Neural cell (in vitro differentiated cells): ENCODE results near the gene WDR91. TPM values are rescaled to one million over a fixed set of nuclear protein-coding genes. Genes with fewer than 3 reads are reported as not detected.

ENCODE experiments used
- H2AFZ ChIP-seq: fragments of 200-600, 300-800 bp; sonication (generic), shearing (Covaris generic); 2 replicates; pipeline ENCODE4 v1.6.0; 2014; ENCODE audit warnings: low read depth, mild to moderate bottlenecking, antibody characterized with exemption, low read length, moderate library complexity
- H3F3A ChIP-seq: fragments of 200-600 bp; shearing (Covaris generic); 2 replicates; pipeline ENCODE4 v1.6.1; 2016; ENCODE audit warnings: mild to moderate bottlenecking, moderate library complexity, mixed read lengths, antibody characterized with exemption, low read length; ENCODE audit not compliant: insufficient read depth, poor library complexity, severe bottlenecking
- H3K27ac ChIP-seq: fragments of 200-600, 300-800 bp; sonication (generic), shearing (Covaris generic); 2 replicates; pipeline ENCODE4 v1.5.1; 2014; ENCODE audit warnings: mild to moderate bottlenecking, low read length, moderate library complexity
- H3K27me3 ChIP-seq: fragments of 300-800, 200-600 bp; sonication (generic), shearing (Covaris generic); 2 replicates; pipeline ENCODE4 v1.6.0; 2014; ENCODE audit warnings: mild to moderate bottlenecking, low read depth, low read length, moderate library complexity; ENCODE audit not compliant: insufficient read depth
- H3K36me3 ChIP-seq: fragments of 300-800, 200-600 bp; sonication (generic), shearing (Covaris generic); 2 replicates; pipeline ENCODE4 v1.5.1; 2014; ENCODE audit warnings: mild to moderate bottlenecking, antibody characterized with exemption, low read length, moderate library complexity; ENCODE audit not compliant: insufficient read depth
- H3K4me2 ChIP-seq: fragments of 300-800, 200-600 bp; sonication (generic), shearing (Covaris generic); 2 replicates; pipeline ENCODE4 v1.6.0; 2014; ENCODE audit warnings: mild to moderate bottlenecking, low read length
- H3K4me3 ChIP-seq: fragments of 300-800, 200-600 bp; sonication (generic), shearing (Covaris generic); 2 replicates; pipeline ENCODE4 v1.5.1; 2014; ENCODE audit warnings: mild to moderate bottlenecking, low read length, moderate library complexity
- H3K79me2 ChIP-seq: fragments of 200-600 bp; shearing (Covaris generic); replicated peaks from 2 replicates; pipeline ENCODE4 v1.6.0; 2014; ENCODE audit warnings: mild to moderate bottlenecking, low read length, moderate library complexity; ENCODE audit not compliant: insufficient read depth
- H3K9ac ChIP-seq: fragments of 300-800, 200-600 bp; sonication (generic), shearing (Covaris generic); 2 replicates; pipeline ENCODE4 v1.6.1; 2016; ENCODE audit warnings: mild to moderate bottlenecking, low read length, mixed read lengths
- H3K9me2 ChIP-seq: fragments of 200-600 bp; shearing (Covaris generic); 2 replicates; pipeline ENCODE4 v1.6.1; 2016; ENCODE audit warnings: mild to moderate bottlenecking, low read length, mixed read lengths; ENCODE audit not compliant: insufficient read depth
- H3K9me3 ChIP-seq: fragments of 200-600, 300-800 bp; sonication (generic), shearing (Covaris generic); 2 replicates; pipeline ENCODE4 v1.6.1; 2016; ENCODE audit warnings: mild to moderate bottlenecking, mixed run types, low read length, moderate library complexity, mixed read lengths
- H4K20me1 ChIP-seq: fragments of 200-600 bp; shearing (Covaris generic); 2 replicates; pipeline ENCODE4 v1.6.1; 2016; ENCODE audit warnings: mild to moderate bottlenecking, mixed run types; ENCODE audit not compliant: insufficient read depth
- CTCF ChIP-seq: fragments of 450-650 bp; IDR thresholded peaks from 2 replicates; pipeline ENCODE4 v1.5.1; 2014; ENCODE audit warnings: antibody characterized with exemption, mild to moderate bottlenecking, moderate library complexity; ENCODE audit not compliant: poor library complexity, severe bottlenecking
- EZH2 ChIP-seq: fragments of 200-600, 300-800 bp; shearing (Covaris generic), sonication (generic); IDR thresholded peaks from 2 replicates; pipeline ENCODE4 v1.6.1; 2014; ENCODE audit warnings: antibody characterized with exemption, low read length, borderline replicate concordance, mild to moderate bottlenecking; ENCODE audit not compliant: insufficient read depth, poor library complexity, severe bottlenecking
- MXI1 ChIP-seq: fragments of 450-650 bp; conservative IDR thresholded peaks from 2 replicates; pipeline ENCODE4 v1.6.1; 2014; ENCODE audit warnings: antibody characterized with exemption, mild to moderate bottlenecking; ENCODE audit not compliant: poor library complexity, severe bottlenecking
- POLR2AphosphoS5 ChIP-seq: IDR thresholded peaks from 2 replicates; pipeline ENCODE4 v1.6.1; 2012
- RAD21 ChIP-seq: fragments of 450-650 bp; conservative IDR thresholded peaks from 2 replicates; pipeline ENCODE4 v1.6.1; 2014; ENCODE audit warnings: antibody characterized with exemption, mild to moderate bottlenecking, moderate library complexity
- REST ChIP-seq: IDR thresholded peaks from 2 replicates; pipeline ENCODE4 v1.6.1; 2012; ENCODE audit warnings: borderline replicate concordance
- TAF1 ChIP-seq: IDR thresholded peaks from 2 replicates; pipeline ENCODE4 v1.6.1; 2012; ENCODE audit warnings: low read depth
- polyA minus RNA-seq: library from RNA; depleted of rRNA, polyadenylated mRNA; stranded (reverse); fragments of >200 nt; gene quantifications from 2 replicates; pipeline ENCODE4 v1.2.3, GENCODE V29; 2014
- polyA plus RNA-seq: library from polyadenylated mRNA; depleted of rRNA; stranded (reverse); fragments of >200 nt; gene quantifications from 2 replicates; pipeline ENCODE4 v1.2.3, GENCODE V29; 2014

The WDR91 gene
- 17.6 and 17.7 TPM in 2 replicates for polyA plus RNA-seq
- polyA minus RNA-seq, result 17.9 and 22.2 TPM in 2 replicates

- no peaks in the 10 kb centered on the region for H3F3A ChIP-seq
- peak within 1 kb of the TSS; percentile 62 for H3K4me2 ChIP-seq
- no peaks in the 10 kb centered on the region for H3K36me3 ChIP-seq
- peak within 1 kb of the TSS; percentile 73 for H3K4me3 ChIP-seq
- no peaks in the 10 kb centered on the region for H3K9me3 ChIP-seq
- TF ChIP-seq EZH2, result no peak
- TF ChIP-seq MXI1, result peak; percentile 48
- peak; percentile 21 for TF ChIP-seq RAD21
- peak; percentile 91 for TF ChIP-seq POLR2AphosphoS5
- TF ChIP-seq CTCF, result no peak
- TF ChIP-seq TAF1, result peak; percentile 98
- peak; percentile 94 for TF ChIP-seq REST
- no peaks in the 10 kb centered on the region for H3K79me2 ChIP-seq
- H3K9me2 ChIP-seq, result no peaks in the 10 kb centered on the region
- H3K27ac ChIP-seq, result peak within 1 kb of the TSS; percentile 83
- H4K20me1 ChIP-seq, result no peaks in the 10 kb centered on the region
- peak within 1 kb of the TSS; percentile 91 for H2AFZ ChIP-seq
- H3K9ac ChIP-seq, result peak within 1 kb of the TSS; percentile 90
- H3K27me3 ChIP-seq, result no peaks in the 10 kb centered on the region
Observed at GRCh38 chr7:135211179-135211945, at the start of gene WDR91. TSS of gene WDR91 (minus strand) at chr7:135211526. CDS start at chr7:135211502, 24 bp downstream.

- Histone ChIP-seq H3K4me3 (no peak overlapping the region), H3K27ac (no peak overlapping the region), H3K4me2 (no peak overlapping the region), H3K9me3 (no peaks in the 10 kb centered on the region), H3F3A (no peaks in the 10 kb centered on the region), H3K9me2 (no peaks in the 10 kb centered on the region), H3K27me3 (no peaks in the 10 kb centered on the region), H3K79me2 (no peaks in the 10 kb centered on the region), H3K9ac (no peak overlapping the region), H2AFZ (no peak overlapping the region), H3K36me3 (no peaks in the 10 kb centered on the region), H4K20me1 (no peaks in the 10 kb centered on the region)
- TF ChIP-seq EZH2 (no peak), POLR2AphosphoS5 (no peak), CTCF (no peak), RAD21 (no peak), REST (no peak), MXI1 (no peak)
Observed at GRCh38 chr7:135260470-135260869, 49.1 kb upstream of the WDR91 start.
